HG03558 (cell line): ENCODE measurements around the gene HOXB9.

Source experiments
- ATAC-seq: cut with Tn5 transposase; IDR thresholded peaks from one replicate; pipeline ENCODE4 v1.9.1; 2021; ENCODE audit warnings: moderate number of reproducible peaks; ENCODE audit not compliant: unreplicated experiment; ENCODE audit errors: extremely low read depth

Gene HOXB9

GRCh38 chr17:48639982-48640857 lies 14.1 kb upstream of the HOXB9 start:
- no peak for ATAC-seq

- no peak for ATAC-seq
Measured at GRCh38 chr17:48639136-48639535, 13.0 kb upstream of the HOXB9 start.

GRCh38 chr17:48637323-48638260 lies 11.4 kb upstream of the HOXB9 start:
- ATAC-seq = no peak

- no peak for ATAC-seq
Measured at GRCh38 chr17:48636177-48637018, 10.2 kb upstream of the HOXB9 start.

GRCh38 chr17:48634493-48635208 lies 8.5 kb upstream of the HOXB9 start:
- ATAC-seq = no peak

- ATAC-seq = no peak
Measured at GRCh38 chr17:48633266-48633677, 7.1 kb upstream of the HOXB9 start.

GRCh38 chr17:48632579-48633265 lies 6.6 kb upstream of the HOXB9 start:
- ATAC-seq = no peak

GRCh38 chr17:48631693-48632578 lies 5.8 kb upstream of the HOXB9 start:
- ATAC-seq = no peak

- no peak for ATAC-seq
Measured at GRCh38 chr17:48630925-48631692, 5.0 kb upstream of the HOXB9 start.

- ATAC-seq = no peak
Measured at GRCh38 chr17:48630009-48630924, 4.1 kb upstream of the HOXB9 start.

GRCh38 chr17:48629411-48629759 lies 3.2 kb upstream of the HOXB9 start:
- ATAC-seq = no peak

- no peak for ATAC-seq
Measured at GRCh38 chr17:48628649-48629410, 2.7 kb upstream of the HOXB9 start.

GRCh38 chr17:48627623-48628521 lies 1.7 kb upstream of the HOXB9 start:
- ATAC-seq = no peak

- ATAC-seq = no peak
Measured at GRCh38 chr17:48627118-48627597, 1.0 kb upstream of the HOXB9 start.
